GM19463 (cell line): Measurements from ENCODE around the gene GJB5.
"Not testable (repeated sequence)": the region's sequence is repeated elsewhere in the genome, so short reads cannot be mapped to it uniquely, and the experiment has no call there.

Experiments
- ATAC-seq: cut with Tn5 transposase; IDR thresholded peaks from one replicate; pipeline ENCODE4 v1.9.1; 2021; ENCODE audit warnings: mild to moderate bottlenecking, moderate library complexity; ENCODE audit not compliant: unreplicated experiment

GJB5 gene

DNA sequence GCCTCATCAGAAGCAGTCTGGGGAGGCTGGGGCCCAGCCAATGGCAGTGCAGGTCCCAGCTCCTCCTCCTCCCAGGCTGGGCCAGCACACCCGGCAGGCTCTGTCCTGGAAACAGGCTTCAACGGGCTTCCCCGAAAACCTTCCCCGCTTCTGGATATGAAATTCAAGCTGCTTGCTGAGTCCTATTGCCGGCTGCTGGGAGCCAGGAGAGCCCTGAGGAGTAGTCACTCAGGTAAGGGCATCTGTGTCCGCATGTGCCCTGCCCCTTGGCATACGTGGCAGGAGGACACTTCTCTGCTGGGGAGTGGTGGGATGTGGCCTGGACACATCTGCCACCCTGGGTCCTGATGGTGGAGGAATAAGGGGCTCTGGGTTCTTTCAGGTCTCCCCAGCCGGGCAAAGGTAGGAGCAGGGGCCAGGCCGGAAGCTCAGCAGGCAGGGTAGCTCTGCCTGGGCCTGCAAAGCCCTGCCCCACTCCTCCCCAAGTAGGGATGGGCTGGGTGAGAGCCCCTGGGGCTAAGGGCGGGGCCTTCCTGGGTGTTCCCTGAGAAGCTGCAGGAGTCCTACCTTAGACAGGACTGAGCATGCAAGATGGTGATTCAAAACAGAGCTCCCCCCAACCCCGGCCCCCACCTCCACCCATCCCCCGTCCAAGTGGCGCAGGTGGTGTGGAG lies at the start of gene GJB5:
GJB5 (plus strand) TSS at position 84 of the 674 bp plus-strand sequence. CDS start 2,284 bp downstream, outside the sequence.
- no peak for ATAC-seq

DNA sequence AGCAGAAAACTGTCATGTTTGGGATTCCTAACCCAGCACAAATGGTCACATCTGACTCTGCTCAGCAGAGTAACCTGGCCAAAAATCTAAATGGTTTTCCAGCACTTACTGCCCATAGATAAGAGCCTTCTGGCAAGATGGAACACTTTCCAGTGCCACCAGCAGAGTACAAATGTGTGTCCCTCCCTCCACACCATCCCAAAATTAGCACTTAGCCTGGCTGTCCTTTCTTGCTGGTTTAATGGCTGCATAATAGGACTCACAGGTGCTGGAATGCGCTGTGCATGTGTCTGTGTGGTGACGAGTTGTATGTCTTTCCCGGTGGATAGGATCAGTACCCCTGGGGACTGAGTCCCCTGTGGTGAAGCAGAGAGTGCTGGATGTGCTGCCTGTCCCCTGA lies 49.8 kb upstream of the GJB5 start:
- ATAC-seq, result no peak

DNA sequence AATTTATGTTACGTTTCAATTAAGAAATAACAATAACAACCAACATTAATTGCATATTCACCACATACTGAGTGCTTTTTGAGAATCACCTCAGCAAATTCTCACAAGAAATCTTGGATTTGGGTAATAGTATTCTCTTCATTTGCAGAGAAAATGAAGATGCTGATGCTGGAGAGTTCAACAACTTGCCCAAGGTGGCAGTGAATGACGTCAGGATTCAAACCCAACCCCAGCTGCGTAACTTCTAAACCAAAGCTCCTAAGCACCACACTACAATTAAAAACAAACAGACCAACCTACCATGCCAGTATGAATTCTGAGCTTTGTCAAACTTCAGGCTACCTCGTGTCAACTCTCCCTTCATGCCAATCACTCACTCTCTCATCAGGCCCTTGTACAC lies 46.7 kb upstream of the GJB5 start:
- no peak for ATAC-seq

DNA sequence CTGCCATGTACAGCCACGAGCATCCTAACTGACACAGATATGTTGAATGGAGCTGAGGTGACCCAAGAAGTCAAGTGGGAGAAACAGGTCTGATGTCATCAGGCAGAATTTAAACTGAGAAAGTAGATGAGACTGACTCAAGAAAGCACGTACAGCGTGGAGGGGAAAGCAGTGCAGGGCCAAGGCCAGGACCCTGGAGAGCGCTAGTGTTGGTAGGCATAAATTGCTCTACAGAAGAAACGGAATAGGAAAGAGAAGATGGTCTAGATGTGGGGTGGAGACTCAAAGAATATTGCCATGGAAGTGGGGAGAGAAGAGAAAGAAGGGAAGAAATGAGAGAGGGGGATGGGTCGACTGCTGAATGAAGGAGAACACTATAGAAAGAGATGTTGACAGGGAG lies 45.3 kb upstream of the GJB5 start:
- ATAC-seq, result no peak

DNA sequence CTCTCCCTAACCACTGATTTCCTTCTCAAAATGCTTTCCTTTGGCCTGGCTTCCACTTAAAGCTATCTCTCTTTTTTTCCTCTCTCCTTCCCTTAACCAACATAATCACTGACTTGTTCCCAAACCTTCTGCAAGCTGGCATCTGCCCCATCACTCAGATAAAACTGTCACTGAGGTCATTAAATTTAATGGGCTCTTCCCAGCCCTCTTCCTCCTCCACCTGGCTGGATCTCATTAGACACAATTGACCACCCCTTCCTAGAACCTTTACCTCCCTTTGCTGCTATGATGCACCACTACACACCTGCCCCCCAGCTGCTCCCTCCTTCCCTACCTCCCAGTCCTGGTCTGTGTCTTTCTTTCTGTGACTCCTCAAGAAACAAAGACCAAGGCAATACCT lies 44.0 kb upstream of the GJB5 start:
- ATAC-seq, result no peak

DNA sequence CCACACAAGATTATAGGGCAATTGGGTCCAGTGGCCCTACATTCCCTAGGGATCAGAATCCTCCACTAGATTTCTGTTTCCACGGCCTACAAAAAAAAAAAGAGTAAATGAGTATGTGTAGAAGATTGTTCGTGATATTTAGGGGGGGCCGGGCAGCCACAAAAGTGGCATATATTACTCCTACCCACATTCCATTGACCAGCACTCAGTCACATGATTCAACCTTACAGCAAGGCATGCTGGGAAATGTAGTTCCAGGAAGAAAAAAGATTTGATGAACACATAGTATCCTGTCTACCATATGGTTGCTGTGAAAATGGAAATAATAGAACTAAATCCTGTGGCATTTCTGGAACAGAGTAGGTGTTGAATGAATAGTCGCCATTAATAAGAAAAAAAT lies 43.4 kb upstream of the GJB5 start:
- no peak for ATAC-seq

DNA sequence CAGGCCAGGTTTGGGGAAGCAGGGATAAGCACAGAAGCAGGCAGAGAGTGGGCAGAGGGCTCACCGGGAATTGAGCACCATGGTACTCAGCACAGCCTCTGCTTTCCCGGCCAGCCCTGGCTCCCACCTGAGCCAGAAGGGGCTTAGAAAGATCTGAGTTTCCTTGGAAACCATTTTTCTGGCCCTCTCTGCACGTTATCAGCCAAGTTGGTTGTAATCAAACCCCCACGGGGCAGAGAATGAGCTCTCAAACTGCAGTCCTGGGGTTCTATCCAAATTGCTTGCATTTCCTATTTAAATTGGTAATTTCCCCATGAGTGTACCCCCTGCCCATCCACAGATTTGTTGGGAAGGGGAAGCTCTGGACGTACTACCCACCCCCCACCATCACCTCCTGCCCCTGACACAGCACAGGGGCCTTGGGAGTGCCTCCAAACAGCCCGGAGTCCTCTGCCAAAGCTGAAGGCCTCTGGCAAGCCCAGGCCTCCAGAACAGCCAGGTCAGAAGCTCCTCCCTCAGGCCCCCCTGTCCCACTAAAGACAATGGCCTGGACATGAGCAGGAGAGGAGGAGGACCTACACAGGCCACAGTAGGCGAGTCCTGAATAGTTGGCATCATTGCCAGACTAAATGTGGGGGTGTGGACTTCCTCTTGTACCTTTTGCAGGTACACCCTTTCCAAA lies 42.7 kb upstream of the GJB5 start:
- ATAC-seq, result no peak

DNA sequence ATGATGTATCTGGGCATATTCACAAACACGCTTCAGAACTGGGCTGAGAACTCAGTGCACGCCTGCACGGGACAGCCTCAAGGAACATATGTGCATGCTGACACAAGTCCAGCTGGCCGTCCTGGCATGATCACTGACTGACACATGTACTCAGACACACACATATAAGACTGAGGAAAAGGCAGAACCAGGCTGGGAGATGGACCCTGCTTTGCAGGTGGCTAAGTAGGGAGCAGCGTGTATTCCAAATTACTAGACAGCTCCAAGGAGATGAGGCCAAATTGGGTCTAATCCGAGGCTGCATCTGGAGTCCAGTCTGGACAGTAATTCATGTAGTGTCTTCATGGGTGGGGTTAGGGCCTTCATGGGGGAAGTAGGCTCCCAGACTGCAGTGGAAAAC lies 41.4 kb upstream of the GJB5 start:
- ATAC-seq, result no peak

DNA sequence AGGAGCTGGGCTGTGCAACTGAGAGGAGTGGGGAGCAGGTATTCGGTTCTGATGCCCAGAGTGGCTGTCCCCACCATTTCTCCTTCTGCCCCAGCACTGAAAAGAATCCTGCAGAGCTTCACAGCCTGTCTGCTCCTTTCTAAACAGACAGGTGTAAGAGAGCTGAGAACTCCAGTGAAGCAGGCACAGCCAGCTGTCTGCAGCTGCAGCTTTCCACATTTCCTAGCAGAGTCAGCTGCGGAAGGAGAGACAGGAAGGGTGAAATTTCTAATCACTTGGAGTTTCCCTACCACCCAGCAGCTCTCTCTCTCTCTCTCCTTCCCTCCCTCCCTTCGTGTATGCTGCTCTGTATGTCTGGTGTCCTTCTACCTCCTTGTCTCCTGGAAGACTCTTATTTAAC lies 40.5 kb upstream of the GJB5 start:
- ATAC-seq, result no peak

DNA sequence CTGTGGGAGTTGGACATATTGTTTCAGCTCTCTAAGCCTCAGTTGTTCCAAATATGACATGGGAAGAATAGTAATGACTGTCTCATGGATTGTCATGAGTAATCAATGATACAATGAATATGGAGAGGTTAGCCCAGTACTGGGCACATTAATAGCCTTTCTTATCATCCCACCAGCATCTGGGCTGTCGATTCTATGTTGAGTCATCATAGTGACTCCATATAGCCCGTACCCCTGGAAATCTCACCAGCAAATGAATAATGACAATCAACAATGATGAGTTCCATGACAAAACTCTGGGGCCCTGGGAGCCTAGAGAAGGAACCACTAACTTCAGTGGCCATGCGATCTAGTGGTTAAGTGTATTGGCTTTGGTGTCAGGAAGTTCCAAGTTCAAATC lies 39.7 kb upstream of the GJB5 start:
- ATAC-seq, result no peak

DNA sequence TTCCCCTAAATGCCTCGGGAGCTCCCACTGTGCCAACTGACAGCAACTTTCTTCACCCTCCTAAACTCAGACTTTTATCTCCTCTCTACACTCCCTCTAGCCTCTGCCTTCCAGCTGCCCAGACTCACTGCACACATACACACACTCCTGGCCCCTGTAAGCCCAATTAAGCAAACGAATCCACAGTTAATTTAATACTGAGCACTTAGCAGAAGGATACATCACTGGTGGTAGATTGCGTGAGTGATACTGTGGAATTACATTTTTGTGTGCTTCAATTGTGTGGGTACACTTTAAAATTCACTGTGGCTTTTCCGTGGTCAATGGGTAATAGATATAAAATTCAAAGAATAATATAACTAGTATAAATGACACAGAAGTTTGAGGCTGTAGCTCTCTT lies 33.6 kb upstream of the GJB5 start:
- no peak for ATAC-seq

DNA sequence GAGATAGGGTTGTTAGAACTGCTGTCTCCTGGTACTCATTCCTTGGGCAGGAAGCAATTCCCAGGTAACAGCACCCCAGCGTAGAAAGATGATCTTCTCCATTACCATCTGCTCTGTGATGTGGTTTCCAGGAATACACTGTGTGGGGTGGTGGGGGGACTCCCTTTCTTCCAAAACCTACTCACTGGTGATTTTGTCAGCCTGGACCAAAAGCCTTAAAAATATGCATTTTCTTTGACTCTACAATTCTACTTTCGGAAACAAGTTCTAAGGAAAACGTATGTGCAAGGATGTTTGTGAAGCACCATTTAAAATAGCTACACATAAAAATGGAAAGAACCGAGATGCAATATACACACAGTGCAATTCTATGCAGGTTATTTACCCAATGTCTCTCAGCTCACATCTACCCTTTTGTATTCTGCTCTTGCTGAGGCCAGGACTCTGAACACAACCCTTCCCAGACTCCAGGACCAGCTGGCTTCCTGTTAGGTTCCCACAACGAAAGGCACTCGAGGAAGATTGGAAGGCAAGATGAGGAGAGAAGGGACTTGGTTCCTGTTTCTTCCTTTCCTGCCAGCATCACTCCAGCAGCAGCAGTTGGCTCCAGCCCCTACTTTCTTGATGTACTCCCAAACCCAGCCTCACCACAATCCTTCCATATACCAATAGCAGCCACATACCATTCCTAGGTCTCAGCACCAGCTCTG lies 33.0 kb upstream of the GJB5 start:
- no peak for ATAC-seq

DNA sequence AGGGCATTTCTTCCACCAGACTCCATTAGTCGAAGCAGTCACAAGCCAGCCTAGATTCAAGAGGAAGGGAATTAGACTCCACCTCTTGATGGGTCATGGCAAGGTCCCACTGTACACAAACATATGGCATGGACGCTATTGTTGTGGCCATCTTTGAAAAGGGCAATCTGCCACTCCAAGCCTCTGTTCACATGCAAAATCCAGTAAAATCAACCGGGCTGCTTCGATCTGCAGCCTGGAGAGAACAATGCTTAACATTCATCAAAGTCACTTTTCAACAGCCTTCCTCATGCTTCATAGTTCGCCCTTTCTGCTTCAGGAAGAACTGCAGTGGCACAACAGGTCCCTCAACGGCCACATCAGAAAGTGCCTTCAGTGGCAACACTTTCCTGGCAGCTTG lies 28.0 kb upstream of the GJB5 start:
- no peak for ATAC-seq

DNA sequence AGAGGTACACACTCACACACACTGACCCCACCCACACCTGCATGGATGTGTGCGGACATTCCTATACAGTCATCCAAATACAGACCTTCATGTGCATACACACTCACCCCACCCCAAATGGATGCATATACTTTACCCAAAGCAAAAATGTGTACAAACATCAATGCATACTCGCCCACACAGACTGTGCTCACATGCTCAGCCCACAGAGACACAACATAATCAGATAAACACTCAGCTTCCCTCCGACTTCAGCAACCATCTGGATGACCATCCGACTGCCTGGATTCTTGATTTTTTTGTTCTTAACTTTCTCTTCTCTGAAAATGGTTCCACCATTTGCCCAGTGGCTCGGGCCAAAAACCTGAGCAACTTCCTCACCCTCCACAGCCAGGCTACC lies 24.4 kb upstream of the GJB5 start:
- no peak for ATAC-seq

DNA sequence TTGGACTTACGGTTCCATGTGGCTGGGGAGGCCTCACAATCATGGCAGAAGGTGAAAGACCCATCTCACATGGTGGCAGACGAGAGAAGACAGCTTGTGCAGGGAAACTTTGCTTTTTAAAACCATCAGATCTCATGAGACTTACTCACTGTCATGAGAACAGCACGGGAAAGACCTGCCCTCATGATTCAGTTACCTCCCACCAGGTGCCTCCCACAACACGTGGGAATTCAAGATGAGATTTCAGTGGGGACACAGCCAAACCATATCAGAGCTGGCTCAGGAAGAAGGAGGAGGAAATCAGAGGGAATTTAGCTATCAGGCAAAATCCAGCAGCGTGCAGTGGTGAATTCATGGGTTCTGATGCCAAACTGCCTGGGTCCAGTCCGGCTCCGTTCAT lies 22.0 kb upstream of the GJB5 start:
- not testable (repeated sequence) for ATAC-seq

DNA sequence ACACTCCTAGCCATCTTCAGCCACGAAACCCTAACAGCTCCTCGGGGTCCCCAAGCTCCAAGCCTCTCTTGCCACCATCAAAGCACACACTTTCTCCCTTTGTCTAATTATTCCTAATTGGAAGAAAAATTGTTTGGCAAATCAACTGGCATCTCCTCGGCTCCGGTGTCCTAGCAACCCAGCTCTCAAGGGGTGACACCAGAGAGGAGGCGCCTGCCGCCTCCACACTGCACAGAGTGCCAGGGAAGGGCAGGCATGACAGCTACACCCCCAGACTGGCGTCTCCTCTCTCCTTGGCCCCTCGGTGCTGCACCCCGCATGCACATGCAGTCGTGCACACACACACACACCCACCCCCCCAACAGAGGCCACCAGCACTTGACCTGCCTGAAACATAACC lies 18.2 kb upstream of the GJB5 start:
- ATAC-seq, result no peak

DNA sequence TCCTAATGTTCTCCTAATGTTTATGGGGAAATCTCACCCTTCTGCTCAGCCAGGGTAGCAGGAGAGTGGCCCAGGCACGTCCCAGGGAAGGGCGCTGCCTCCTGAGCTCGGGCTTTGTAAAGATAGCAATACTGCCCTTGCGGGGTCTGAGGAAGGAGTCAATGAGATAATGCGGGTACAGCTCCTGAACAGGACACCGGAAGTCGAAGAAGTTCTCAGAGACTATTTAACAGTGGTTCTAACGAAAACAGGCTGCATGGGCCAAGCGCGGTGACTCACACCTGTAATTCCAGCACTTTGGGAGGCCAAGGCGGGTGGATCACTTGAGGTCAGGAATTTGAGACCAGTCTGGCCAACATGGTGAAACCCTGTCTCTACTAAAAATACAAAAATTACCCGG lies 17.6 kb upstream of the GJB5 start:
- ATAC-seq, result not testable (repeated sequence)

DNA sequence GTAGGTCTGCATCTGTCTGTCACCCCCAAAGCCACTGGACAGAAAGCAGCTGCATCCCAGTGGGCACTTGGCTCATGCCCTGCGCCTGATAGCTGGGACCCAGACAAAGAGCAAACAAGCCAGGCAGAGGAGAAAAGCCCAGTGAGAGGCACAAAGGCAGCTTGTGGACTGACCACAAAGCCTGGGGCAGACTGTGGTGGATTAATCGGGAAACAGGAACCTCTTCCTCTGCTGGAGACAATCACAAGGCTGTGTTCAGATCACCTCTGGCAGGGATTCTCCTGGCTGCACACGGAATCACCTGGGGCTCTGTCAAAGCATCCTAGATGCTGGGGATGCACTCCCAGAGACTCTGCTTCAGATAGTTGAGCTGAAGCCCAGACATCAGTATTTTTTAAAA lies 15.2 kb upstream of the GJB5 start:
- no peak for ATAC-seq

DNA sequence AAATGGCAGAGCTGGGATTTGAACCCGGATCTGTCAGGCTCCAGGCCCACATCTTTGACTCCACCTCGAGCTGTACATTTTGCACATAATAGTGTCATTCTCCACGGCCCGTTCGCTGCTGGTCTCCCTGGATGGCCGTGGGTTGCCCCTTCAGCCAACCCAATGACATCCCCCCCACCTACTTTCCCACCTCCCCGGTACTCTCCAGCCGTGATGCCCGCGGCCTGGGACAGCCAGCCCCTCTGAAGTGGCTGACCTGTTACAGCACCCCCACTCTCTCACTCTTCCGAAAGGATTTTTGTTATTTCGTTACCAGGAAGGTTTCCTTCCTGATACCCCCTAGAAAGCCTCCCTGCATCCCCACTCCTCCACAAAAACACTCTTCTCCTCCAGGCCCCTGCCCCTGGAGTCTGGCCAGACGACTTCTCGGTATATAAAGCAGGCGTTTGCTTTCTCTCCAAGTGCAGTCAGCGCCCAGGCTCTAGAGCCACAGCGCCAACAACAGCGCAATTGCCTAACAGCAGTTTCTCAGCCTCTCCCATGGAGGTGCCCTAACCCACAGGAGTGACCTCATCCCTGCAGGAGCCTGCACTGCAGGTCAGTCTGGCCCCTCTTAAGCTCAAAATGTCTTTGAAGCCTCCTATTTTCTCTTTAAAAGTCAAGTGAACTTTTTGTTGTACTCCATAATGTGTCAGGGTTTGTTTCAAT lies 14.5 kb upstream of the GJB5 start:
- ATAC-seq, result no peak

DNA sequence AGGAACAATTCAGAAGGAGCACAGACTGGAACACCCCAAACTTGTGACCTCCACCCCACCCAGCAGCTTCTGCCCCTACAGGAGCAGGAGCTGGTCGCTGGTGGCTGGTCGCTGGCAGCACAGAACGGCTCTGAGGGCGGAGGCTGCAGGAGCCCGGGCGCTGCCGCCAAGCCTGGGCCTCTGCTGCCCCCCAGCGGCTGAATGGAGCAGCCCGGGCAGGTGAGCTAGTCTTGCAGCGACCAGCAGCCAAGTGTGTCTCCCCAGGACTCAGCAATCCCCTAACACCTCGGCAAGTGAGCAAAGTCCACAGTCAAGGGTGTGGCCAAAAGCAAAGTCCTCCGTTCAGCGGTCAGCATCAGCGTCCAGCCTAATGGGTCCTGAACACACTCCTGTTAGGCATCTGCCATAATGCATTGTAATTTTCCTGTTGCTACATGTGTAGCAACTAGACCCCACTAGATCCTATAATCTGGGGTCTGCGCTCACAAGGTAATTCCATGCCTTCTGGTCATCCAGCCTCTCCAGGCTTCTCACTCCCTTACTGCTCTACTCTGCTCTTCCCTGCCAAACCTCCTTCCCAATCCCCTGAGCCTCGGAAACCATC lies 12.1 kb upstream of the GJB5 start:
- ATAC-seq, result peak; percentile 78

DNA sequence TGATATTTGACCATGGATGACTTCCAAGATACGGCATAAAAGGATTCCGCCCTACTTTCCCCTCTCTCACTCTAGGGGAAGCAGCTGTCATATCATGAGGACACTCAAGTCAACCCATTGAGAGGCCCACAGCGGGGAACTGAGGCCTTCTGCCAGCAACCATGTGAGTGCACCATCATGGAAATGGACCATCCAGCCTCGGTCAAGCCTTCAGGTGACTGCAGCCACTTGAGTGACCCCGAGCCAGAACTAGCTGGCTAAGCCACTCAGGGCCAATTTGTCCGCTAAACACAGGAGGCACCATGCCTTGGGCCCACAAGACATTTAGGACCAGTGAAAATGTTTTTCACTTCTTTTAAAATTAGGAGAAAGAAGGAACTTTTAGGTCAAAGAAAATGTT lies 11.1 kb upstream of the GJB5 start:
- no peak for ATAC-seq
